Measurements from ENCODE around the gene MANEA.

MANEA gene

GRCh38 chr6:95548188-95548786, 29.0 kb upstream of the MANEA start:
- TF ChIP-seq TCF12 (IDR thresholded peaks at IDR 0.05; ENCODE audit: low read depth) (no peak), MAX (IDR thresholded peaks at IDR 0.05) (no peak), ZBTB7A (IDR thresholded peaks at IDR 0.05; ENCODE audit: low read depth) (no peak), CREB1 (IDR thresholded peaks at IDR 0.05; ENCODE audit: low read depth) (no peak), USF1 (IDR thresholded peaks at IDR 0.05) (no peak), EP300 (IDR thresholded peaks at IDR 0.05; ENCODE audit: borderline replicate concordance) (no peak), YY1 (IDR thresholded peaks at IDR 0.05; ENCODE audit: low read depth) (no peak), EGR1 (IDR thresholded peaks at IDR 0.05) (no peak), TEAD4 (IDR thresholded peaks at IDR 0.05) (no peak), TAF1 (IDR thresholded peaks at IDR 0.05; ENCODE audit: low read depth) (no peak), REST (IDR thresholded peaks at IDR 0.05; ENCODE audit: low read depth) (no peak), NFIC (IDR thresholded peaks at IDR 0.05) (no peak), RAD21 (IDR thresholded peaks at IDR 0.05; ENCODE audit: low read depth) (no peak), CEBPB (IDR thresholded peaks at IDR 0.05) (no peak), FOXM1 (IDR thresholded peaks at IDR 0.05; ENCODE audit: borderline replicate concordance, low read depth) (no peak)

GRCh38 chr6:95551678-95552324, 25.5 kb upstream of the MANEA start:
- TF ChIP-seq TCF12 (IDR thresholded peaks at IDR 0.05; ENCODE audit: low read depth) (no peak), FOXM1 (IDR thresholded peaks at IDR 0.05; ENCODE audit: borderline replicate concordance, low read depth) (no peak), TEAD4 (IDR thresholded peaks at IDR 0.05) (no peak), CREB1 (IDR thresholded peaks at IDR 0.05; ENCODE audit: low read depth) (no peak)

GRCh38 chr6:95553880-95554279, 23.5 kb upstream of the MANEA start:
- TF ChIP-seq TAF1 (IDR thresholded peaks at IDR 0.05; ENCODE audit: low read depth) (no peak), ZBTB7A (IDR thresholded peaks at IDR 0.05; ENCODE audit: low read depth) (no peak), MAX (IDR thresholded peaks at IDR 0.05) (no peak), TEAD4 (IDR thresholded peaks at IDR 0.05) (no peak), RAD21 (IDR thresholded peaks at IDR 0.05; ENCODE audit: low read depth) (no peak), REST (IDR thresholded peaks at IDR 0.05; ENCODE audit: low read depth) (no peak), CREB1 (IDR thresholded peaks at IDR 0.05; ENCODE audit: low read depth) (no peak)

- no peak for TF ChIP-seq TAF1 (IDR thresholded peaks at IDR 0.05; ENCODE audit: low read depth)
- TF ChIP-seq ZBTB7A (IDR thresholded peaks at IDR 0.05; ENCODE audit: low read depth): no peak
- TF ChIP-seq YY1 (IDR thresholded peaks at IDR 0.05; ENCODE audit: low read depth): no peak
- no peak for TF ChIP-seq USF1 (IDR thresholded peaks at IDR 0.05)
- no peak for TF ChIP-seq REST (IDR thresholded peaks at IDR 0.05; ENCODE audit: low read depth)
- no peak for TF ChIP-seq EP300 (IDR thresholded peaks at IDR 0.05; ENCODE audit: borderline replicate concordance)
- TF ChIP-seq NFIC (IDR thresholded peaks at IDR 0.05): no peak
- no peak for TF ChIP-seq TCF12 (IDR thresholded peaks at IDR 0.05; ENCODE audit: low read depth)
- no peak for TF ChIP-seq CEBPB (IDR thresholded peaks at IDR 0.05)
- no peak for TF ChIP-seq CREB1 (IDR thresholded peaks at IDR 0.05; ENCODE audit: low read depth)
- TF ChIP-seq EGR1 (IDR thresholded peaks at IDR 0.05): no peak
- TF ChIP-seq MAX (IDR thresholded peaks at IDR 0.05): no peak
- no peak for TF ChIP-seq TEAD4 (IDR thresholded peaks at IDR 0.05)
- TF ChIP-seq RAD21 (IDR thresholded peaks at IDR 0.05; ENCODE audit: low read depth): no peak
- no peak for TF ChIP-seq FOXM1 (IDR thresholded peaks at IDR 0.05; ENCODE audit: borderline replicate concordance, low read depth)
Observed at GRCh38 chr6:95569560-95569959, 7.8 kb upstream of the MANEA start.
